Mesenchymal stem cell (in vitro differentiated cells and primary cell): ENCODE measurements around the gene IFITM10.
"Not testable (repeated sequence)": the region's sequence is repeated elsewhere in the genome, so short reads cannot be mapped to it uniquely, and the experiment has no call there.

Experiments used
- DNase-seq: peaks from one replicate; pipeline ENCODE4 v3.0.0-alpha.2; 2013
- H2AFZ ChIP-seq: one replicate; pipeline ENCODE4 v1.6.1; 2013; ENCODE audit warnings: low read depth, mild to moderate bottlenecking, control low read depth, inconsistent platforms, low read length, moderate library complexity
- H2AK5ac ChIP-seq: 2 replicates; pipeline ENCODE4 v1.6.1; 2013; ENCODE audit warnings: low read length, moderate library complexity, mild to moderate bottlenecking, inconsistent platforms; ENCODE audit not compliant: severe bottlenecking
- H2BK120ac ChIP-seq: one replicate; pipeline ENCODE4 v1.6.1; 2013; ENCODE audit warnings: low read depth, mild to moderate bottlenecking, inconsistent platforms, low read length, moderate library complexity
- H2BK12ac ChIP-seq, 2 experiments: one replicate each; pipeline ENCODE4 v1.6.1; 2013; ENCODE audit warnings: inconsistent platforms in 2 of 2, low read length in 2 of 2, mild to moderate bottlenecking in 2 of 2, moderate library complexity in 2 of 2, control low read depth in 1 of 2
- H2BK15ac ChIP-seq: one replicate; pipeline ENCODE4 v1.6.1; 2013; ENCODE audit warnings: mild to moderate bottlenecking, low read depth, inconsistent platforms; ENCODE audit not compliant: poor library complexity, severe bottlenecking
- H2BK5ac ChIP-seq: 2 replicates; pipeline ENCODE4 v1.6.1; 2013; ENCODE audit warnings: low read depth, mild to moderate bottlenecking, low read length, control low read depth, inconsistent platforms; ENCODE audit not compliant: poor library complexity, severe bottlenecking
- H3K14ac ChIP-seq, 2 experiments: one replicate each; pipeline ENCODE4 v1.6.1; 2013; ENCODE audit warnings: inconsistent platforms in 2 of 2, low read length in 2 of 2, control low read depth in 1 of 2, mild to moderate bottlenecking in 1 of 2, moderate library complexity in 1 of 2
- H3K18ac ChIP-seq, 2 experiments: one replicate each; pipeline ENCODE4 v1.6.1; 2013; ENCODE audit warnings: inconsistent platforms in 2 of 2, low read length in 2 of 2, control low read depth in 1 of 2, low read depth in 1 of 2, mild to moderate bottlenecking in 1 of 2
- H3K23ac ChIP-seq, 2 experiments: one replicate each; pipeline ENCODE4 v1.6.1; 2013; ENCODE audit warnings: inconsistent platforms in 2 of 2, low read length in 2 of 2, mild to moderate bottlenecking in 2 of 2, moderate library complexity in 2 of 2, control low read depth in 1 of 2
- H3K27ac ChIP-seq: 2 replicates; pipeline ENCODE4 v1.5.1; 2013; ENCODE audit warnings: mild to moderate bottlenecking, moderate library complexity, low read length, control low read depth, inconsistent platforms; ENCODE audit not compliant: poor library complexity, severe bottlenecking
- H3K27me3 ChIP-seq, 2 experiments: 2 replicates each; pipeline versions ENCODE4 v1.6.1 to v1.7.0; 2013; ENCODE audit warnings: low read length in 2 of 2, mild to moderate bottlenecking in 2 of 2, moderate library complexity in 2 of 2, control low read depth in 1 of 2, inconsistent platforms in 1 of 2; ENCODE audit not compliant: control insufficient read depth in 1 of 2, insufficient read depth in 1 of 2
- H3K36me3 ChIP-seq, 2 experiments: 2 replicates each; pipeline versions ENCODE4 v1.6.1 to v1.7.0; 2013; ENCODE audit warnings: low read length in 2 of 2, control low read depth in 1 of 2, inconsistent platforms in 1 of 2, low read depth in 1 of 2, mild to moderate bottlenecking in 1 of 2; ENCODE audit not compliant: insufficient read depth in 2 of 2, control insufficient read depth in 1 of 2
- H3K4ac ChIP-seq, 2 experiments: one replicate each; pipeline ENCODE4 v1.6.1; 2013; ENCODE audit warnings: inconsistent platforms in 2 of 2, low read length in 2 of 2, mild to moderate bottlenecking in 2 of 2, moderate library complexity in 2 of 2, control low read depth in 1 of 2, low read depth in 1 of 2
- H3K4me1 ChIP-seq: 2 replicates; pipeline ENCODE4 v1.6.1; 2013; ENCODE audit warnings: low read depth, low read length, control low read depth; ENCODE audit not compliant: control insufficient read depth, insufficient read depth
- H3K4me2 ChIP-seq: 2 replicates; pipeline ENCODE4 v1.6.1; 2013; ENCODE audit warnings: low read length, mild to moderate bottlenecking, inconsistent platforms; ENCODE audit not compliant: poor library complexity, severe bottlenecking
- H3K4me3 ChIP-seq, 2 experiments: 2 replicates each; pipeline versions ENCODE4 v1.5.1 to v1.7.0; 2013; ENCODE audit warnings: low read length in 2 of 2, mild to moderate bottlenecking in 2 of 2, control low read depth in 1 of 2, low read depth in 1 of 2; ENCODE audit not compliant: insufficient read depth in 1 of 2
- H3K79me1 ChIP-seq: replicated peaks from 2 replicates; pipeline ENCODE4 v1.6.1; 2013; ENCODE audit warnings: mild to moderate bottlenecking, control low read depth, low read length, inconsistent platforms; ENCODE audit not compliant: poor library complexity, severe bottlenecking
- H3K9ac ChIP-seq: 2 replicates; pipeline ENCODE4 v1.7.0; 2013; ENCODE audit warnings: mild to moderate bottlenecking, low read length, moderate library complexity
- H3K9me3 ChIP-seq: 2 replicates; pipeline ENCODE4 v1.7.0; 2013; ENCODE audit warnings: mild to moderate bottlenecking, low read length; ENCODE audit not compliant: control insufficient read depth
- H4K8ac ChIP-seq: one replicate; pipeline ENCODE4 v1.6.1; 2013; ENCODE audit warnings: inconsistent platforms, mild to moderate bottlenecking, low read length, moderate library complexity
- H4K91ac ChIP-seq: one replicate; pipeline ENCODE4 v1.6.1; 2013; ENCODE audit warnings: mild to moderate bottlenecking, low read length, inconsistent platforms
- WGBS: methylation state at CpG from one replicate; pipeline ENCODE4 v1.1.7; 2013; ENCODE audit warnings: mixed read lengths; 5-methylcytosine and 5-hydroxymethylcytosine counted together

The IFITM10 gene

DNA sequence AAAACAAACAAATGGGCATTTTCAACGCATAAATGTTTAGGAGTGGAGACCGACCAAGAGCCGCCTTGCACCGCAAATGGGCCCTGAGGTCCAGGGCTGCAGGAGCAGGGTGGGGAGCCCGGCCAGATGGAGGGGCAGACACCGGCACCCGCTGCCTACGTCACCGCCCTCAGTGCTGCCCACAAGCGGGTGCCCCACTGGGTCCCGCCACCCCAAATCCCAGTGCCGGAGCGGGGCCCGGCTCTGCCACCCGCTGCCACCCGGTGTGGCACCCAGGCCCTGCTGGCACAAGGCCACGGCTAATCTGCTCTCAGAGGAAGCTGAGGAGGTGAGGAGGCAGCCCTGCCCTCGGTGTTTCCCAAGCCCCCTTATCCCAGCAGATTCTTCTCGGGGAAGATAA, 67.2 kb downstream of the IFITM10 start:
- Histone ChIP-seq H4K91ac (peak overlapping the region; percentile 61), H2BK120ac (peak overlapping the region; percentile 19), H2BK12ac (peak overlapping the region in 1 of 2 experiments; percentile 71), H3K27me3 (peaks cover 11 to 26% of the 10 kb centered on the region in 2 experiments), H4K8ac (peak overlapping the region; percentile 54)
- H3K27ac ChIP-seq, H2BK15ac ChIP-seq, DNase-seq, H3K14ac ChIP-seq, H3K9ac ChIP-seq, H3K23ac ChIP-seq, H3K4me2 ChIP-seq, H3K79me1 ChIP-seq, H3K18ac ChIP-seq, H2AFZ ChIP-seq, H3K4me1 ChIP-seq, H3K9me3 ChIP-seq, H3K4me3 ChIP-seq, H2BK5ac ChIP-seq, H3K36me3 ChIP-seq, H2AK5ac ChIP-seq, H3K4ac ChIP-seq: not testable (repeated sequence)
- 90% methylated on average over 12 of the region's 19 CpGs for WGBS
